HEK293 (cell line): ENCODE measurements around the gene GPHN.

Source experiments
- CTCF ChIP-seq: fragments of 450-650 bp; formaldehyde crosslinking; IDR thresholded peaks from 2 replicates; pipeline ENCODE4 v1.5.1; 2016; ENCODE audit warnings: missing biosample characterization, missing genetic modification characterization
- MYNN ChIP-seq: fragments of 450-650 bp; formaldehyde crosslinking; IDR thresholded peaks from 2 replicates; pipeline ENCODE4 v1.5.1; 2016; ENCODE audit warnings: missing biosample characterization, missing genetic modification characterization, borderline replicate concordance

DNA sequence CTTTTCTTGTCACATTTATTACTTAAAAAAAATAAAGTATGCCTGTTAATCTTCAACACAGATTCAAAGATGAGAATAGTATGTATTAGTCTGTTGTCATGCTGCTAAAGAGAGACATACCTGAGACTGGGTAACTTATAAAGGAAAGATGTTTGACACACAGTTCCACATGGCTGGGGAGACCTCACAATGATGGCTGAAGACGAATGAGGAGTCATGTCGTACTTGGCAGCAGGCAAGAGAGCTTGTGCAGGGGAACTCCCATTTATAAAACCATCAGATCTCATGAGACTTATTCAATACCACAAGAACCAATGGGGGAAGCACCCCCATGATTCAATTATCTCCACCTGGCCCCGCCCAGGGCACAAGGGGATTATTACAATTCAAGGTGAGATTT, 345.4 kb downstream of the GPHN start:
- TF ChIP-seq MYNN (tag by site-specific recombination) (no peak), CTCF (no peak)
